Bronchial epithelial cell (primary cell): ENCODE data around the gene KRT15. TPM values are rescaled to one million over a fixed set of nuclear protein-coding genes. Genes with fewer than 3 reads are reported as not detected.

Experiments used
- DNase-seq: peaks from one replicate; pipeline ENCODE4 v3.0.0-alpha.2; 2010; ENCODE audit warnings: low read depth
- FAIRE-seq: peaks from 2 replicates; lab custom pipeline; 2011; peaks lifted over from hg19 to GRCh38; lab: Jason Lieb, UNC
- H3K27me3 ChIP-seq: 2 replicates; pipeline ENCODE4 v1.5.1; 2011; ENCODE audit warnings: low read length; ENCODE audit not compliant: control insufficient read depth, insufficient read depth
- H3K36me3 ChIP-seq: 2 replicates; pipeline ENCODE4 v1.5.1; 2011; ENCODE audit warnings: low read length; ENCODE audit not compliant: control insufficient read depth, insufficient read depth
- H3K4me3 ChIP-seq: 2 replicates; pipeline ENCODE4 v1.5.1; 2011; ENCODE audit warnings: mild to moderate bottlenecking, low read depth, low read length, control low read depth
- total RNA-seq: library from RNA; depleted of rRNA; stranded (reverse); fragments of >200 nt; gene quantifications from 2 replicates; pipeline ENCODE4 v1.2.1, GENCODE V29; 2014
- TF ChIP-seq, protein P1 (sequence below): IDR thresholded peaks from 2 replicates; pipeline ENCODE4 v1.5.1; 2011; ENCODE audit warnings: mild to moderate bottlenecking, moderate library complexity, low read length, control low read depth, inconsistent platforms; ENCODE audit not compliant: insufficient read depth, severe bottlenecking

The KRT15 gene
- total RNA-seq, 1 donor from 2014 or later = 67.9 TPM

GRCh38 chr17:41559548-41559947, 40.9 kb upstream of the KRT15 start:
- no peak overlapping the region for H3K4me3 ChIP-seq
- peak; percentile 78 for DNase-seq
- no peaks in the 10 kb centered on the region for H3K36me3 ChIP-seq
- TF ChIP-seq, protein P1, sequence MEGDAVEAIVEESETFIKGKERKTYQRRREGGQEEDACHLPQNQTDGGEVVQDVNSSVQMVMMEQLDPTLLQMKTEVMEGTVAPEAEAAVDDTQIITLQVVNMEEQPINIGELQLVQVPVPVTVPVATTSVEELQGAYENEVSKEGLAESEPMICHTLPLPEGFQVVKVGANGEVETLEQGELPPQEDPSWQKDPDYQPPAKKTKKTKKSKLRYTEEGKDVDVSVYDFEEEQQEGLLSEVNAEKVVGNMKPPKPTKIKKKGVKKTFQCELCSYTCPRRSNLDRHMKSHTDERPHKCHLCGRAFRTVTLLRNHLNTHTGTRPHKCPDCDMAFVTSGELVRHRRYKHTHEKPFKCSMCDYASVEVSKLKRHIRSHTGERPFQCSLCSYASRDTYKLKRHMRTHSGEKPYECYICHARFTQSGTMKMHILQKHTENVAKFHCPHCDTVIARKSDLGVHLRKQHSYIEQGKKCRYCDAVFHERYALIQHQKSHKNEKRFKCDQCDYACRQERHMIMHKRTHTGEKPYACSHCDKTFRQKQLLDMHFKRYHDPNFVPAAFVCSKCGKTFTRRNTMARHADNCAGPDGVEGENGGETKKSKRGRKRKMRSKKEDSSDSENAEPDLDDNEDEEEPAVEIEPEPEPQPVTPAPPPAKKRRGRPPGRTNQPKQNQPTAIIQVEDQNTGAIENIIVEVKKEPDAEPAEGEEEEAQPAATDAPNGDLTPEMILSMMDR = no peak
- H3K27me3 ChIP-seq = peaks cover 5% of the 10 kb centered on the region
- no peak for FAIRE-seq

DNA sequence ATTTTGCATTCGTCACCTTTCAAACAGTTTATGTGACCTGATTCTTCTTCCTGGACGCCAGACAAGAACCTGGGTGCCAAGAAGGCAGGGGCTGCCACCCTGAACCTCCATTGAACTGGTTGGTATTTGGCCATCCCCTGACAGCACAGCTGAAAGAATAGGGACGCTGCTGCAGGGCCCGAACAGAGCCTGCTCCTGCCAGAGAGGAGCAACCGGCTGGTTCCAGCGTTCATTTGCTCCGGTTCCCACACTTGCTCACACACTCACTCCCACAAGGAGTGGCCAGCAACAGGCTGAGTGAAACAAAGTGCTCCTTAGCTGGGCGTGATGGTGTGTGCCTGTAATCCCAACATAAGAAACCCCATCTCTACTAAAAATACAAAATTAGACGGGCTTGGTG, 38.2 kb upstream of the KRT15 start:
- DNase-seq (no peak), FAIRE-seq (no peak)
- H3K36me3 ChIP-seq = no peaks in the 10 kb centered on the region
- H3K4me3 ChIP-seq = no peak overlapping the region
- TF ChIP-seq, protein P1 = no peak
- peaks cover 1% of the 10 kb centered on the region for H3K27me3 ChIP-seq

- Histone ChIP-seq H3K27me3 (peaks cover 1% of the 10 kb centered on the region), H3K36me3 (no peaks in the 10 kb centered on the region), H3K4me3 (no peak overlapping the region)
- DNase-seq (no peak), FAIRE-seq (no peak)
- TF ChIP-seq, protein P1 = no peak
Measured at GRCh38 chr17:41556306-41556705, 37.6 kb upstream of the KRT15 start.

DNA sequence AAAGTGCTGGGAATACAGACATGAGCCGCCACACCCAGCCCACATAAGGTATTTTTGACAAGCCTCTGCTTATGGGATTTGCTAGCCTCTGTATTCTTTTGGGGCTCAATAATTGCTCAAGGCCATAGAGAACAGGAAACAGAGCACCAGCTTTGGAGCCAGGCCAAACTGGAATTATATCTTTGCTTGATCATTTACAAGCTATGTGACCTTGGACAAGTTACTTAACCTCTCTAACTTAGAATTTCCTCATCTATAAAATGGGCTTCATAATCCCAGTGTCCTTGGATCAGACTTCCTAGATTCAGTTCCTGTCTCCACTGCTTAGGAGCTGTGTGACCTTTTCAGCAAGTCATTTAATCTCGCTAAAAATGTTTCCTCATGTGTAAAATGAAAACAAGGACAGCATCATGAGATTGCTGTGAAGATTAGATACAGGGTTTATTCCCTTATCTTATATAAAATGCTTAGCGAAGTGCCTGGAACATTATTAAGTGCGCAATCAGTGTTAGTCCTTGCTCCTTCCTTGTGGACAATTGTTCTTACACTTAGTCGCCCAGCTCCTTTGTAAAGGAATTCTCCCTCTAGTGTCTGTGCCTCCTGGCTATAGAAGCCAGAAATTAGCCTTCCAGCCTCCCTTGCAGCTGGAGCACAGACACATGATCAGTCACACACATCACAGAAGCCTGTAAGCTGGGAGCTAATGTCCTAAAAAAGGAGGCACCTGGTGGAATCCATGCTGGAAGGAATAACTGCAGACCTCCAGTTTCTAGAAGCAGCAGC, 36.6 kb upstream of the KRT15 start:
- DNase-seq (no peak), FAIRE-seq (no peak)
- Histone ChIP-seq H3K27me3 (no peaks in the 10 kb centered on the region), H3K4me3 (no peak overlapping the region), H3K36me3 (no peaks in the 10 kb centered on the region)
- TF ChIP-seq, protein P1 = no peak

GRCh38 chr17:41553987-41554680, 35.4 kb upstream of the KRT15 start:
- TF ChIP-seq, protein P1 = no peak
- H3K4me3 ChIP-seq = no peak overlapping the region
- no peaks in the 10 kb centered on the region for H3K27me3 ChIP-seq
- H3K36me3 ChIP-seq = no peaks in the 10 kb centered on the region
- DNase-seq = no peak
- no peak for FAIRE-seq
